Measurements from ENCODE around the gene SLC35F4. TPM values are rescaled to one million over a fixed set of nuclear protein-coding genes. Genes with fewer than 3 reads are reported as not detected.

Gene SLC35F4
- total RNA-seq, result 0.42 TPM in 1 of 2 replicates, not detected in the other
- polyA plus RNA-seq, result 0.10 TPM in 1 of 2 replicates, not detected in the other

DNA sequence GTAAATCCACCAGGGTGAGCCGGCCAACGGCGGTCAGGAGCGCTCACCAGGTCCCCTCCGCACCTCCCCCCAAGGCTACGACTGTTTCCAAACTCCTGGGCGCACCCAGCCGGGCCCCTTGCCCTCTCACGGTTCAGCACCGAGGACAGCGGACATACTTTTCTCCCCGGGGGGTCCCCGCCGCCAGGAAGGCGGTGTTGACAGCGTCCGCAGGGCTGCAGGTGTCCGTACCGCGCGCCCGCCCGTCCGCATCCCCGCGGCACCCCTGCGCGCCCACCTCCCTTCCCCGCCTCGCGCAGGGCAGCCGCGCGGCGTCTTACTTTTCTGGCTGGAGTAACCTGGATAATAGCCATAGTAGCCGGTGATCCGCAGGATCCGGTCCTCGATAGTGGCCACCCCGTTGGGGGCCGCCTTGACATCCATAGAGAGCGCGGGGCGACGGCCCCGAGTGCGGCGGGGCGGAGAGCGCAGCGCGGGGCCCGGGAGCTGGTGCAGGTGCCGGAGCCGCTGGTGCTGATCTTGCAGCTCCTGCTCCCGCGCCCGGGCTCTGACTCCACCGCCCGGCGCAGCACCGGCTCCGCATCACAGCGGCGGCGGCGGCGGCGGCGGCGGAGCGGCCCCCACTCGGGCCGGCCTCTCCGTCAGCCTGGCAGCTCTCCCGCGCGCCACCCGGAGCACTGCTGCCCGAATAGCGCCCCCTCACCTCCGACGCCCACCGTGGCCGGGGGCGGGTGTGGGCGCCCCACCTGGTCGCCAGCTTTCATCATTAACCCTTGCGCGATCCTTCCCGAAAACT is at the start of gene SLC35F4:
SLC35F4 (minus strand) TSS at position 690 of the 796 bp plus-strand sequence.
- DNase-seq (ENCODE audit: low read depth in 1 of 2, low spot score in 1 of 2), result peak; percentile 33 to 88
- Histone ChIP-seq H3K36me3 (no peaks in the 10 kb centered on the region), H3K4me1 (ENCODE audit: low read depth) (peaks cover 6% of the 10 kb centered on the region), H3K4me3 (peak within 1 kb of the TSS; percentile 20), H3K27ac (no peak within 1 kb of the TSS), H3K9me3 (ENCODE audit: low read depth) (no peaks in the 10 kb centered on the region), H3K27me3 (peaks cover 71% of the 10 kb centered on the region)
- TF ChIP-seq, protein P1, sequence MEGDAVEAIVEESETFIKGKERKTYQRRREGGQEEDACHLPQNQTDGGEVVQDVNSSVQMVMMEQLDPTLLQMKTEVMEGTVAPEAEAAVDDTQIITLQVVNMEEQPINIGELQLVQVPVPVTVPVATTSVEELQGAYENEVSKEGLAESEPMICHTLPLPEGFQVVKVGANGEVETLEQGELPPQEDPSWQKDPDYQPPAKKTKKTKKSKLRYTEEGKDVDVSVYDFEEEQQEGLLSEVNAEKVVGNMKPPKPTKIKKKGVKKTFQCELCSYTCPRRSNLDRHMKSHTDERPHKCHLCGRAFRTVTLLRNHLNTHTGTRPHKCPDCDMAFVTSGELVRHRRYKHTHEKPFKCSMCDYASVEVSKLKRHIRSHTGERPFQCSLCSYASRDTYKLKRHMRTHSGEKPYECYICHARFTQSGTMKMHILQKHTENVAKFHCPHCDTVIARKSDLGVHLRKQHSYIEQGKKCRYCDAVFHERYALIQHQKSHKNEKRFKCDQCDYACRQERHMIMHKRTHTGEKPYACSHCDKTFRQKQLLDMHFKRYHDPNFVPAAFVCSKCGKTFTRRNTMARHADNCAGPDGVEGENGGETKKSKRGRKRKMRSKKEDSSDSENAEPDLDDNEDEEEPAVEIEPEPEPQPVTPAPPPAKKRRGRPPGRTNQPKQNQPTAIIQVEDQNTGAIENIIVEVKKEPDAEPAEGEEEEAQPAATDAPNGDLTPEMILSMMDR (IDR thresholded peaks at IDR 0.05; ENCODE audit: low read depth, low read length), result no peak

DNA sequence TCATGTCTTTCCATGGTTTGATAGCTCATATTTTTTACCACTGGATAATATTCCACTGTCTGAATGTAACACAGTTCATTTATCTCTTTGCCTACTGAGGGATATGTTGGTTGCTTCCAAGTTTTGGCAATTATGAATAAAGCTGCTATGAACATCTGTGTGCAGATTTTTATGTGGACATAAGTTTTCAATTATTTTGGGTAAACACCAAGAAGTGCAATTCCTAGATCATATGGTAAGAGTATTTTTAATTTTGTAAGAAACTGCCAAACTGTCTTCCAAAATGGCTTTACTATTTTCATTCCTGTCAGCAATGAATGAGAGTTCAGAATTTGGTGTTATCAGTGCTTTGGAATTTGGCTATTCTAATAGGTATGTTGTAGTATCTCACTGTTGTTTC is 43.7 kb upstream of the SLC35F4 start:
- TF ChIP-seq, protein P1 (IDR thresholded peaks at IDR 0.05; ENCODE audit: low read depth, low read length), result no peak
- H3K4me3 ChIP-seq, result no peak overlapping the region
- no peaks in the 10 kb centered on the region for H3K27me3 ChIP-seq
- no peak for DNase-seq (ENCODE audit: low read depth in 1 of 2, low spot score in 1 of 2)
- H3K36me3 ChIP-seq, result no peaks in the 10 kb centered on the region
- no peak overlapping the region for H3K27ac ChIP-seq
- H3K4me1 ChIP-seq (ENCODE audit: low read depth), result no peaks in the 10 kb centered on the region
- H3K9me3 ChIP-seq (ENCODE audit: low read depth), result no peaks in the 10 kb centered on the region

DNA sequence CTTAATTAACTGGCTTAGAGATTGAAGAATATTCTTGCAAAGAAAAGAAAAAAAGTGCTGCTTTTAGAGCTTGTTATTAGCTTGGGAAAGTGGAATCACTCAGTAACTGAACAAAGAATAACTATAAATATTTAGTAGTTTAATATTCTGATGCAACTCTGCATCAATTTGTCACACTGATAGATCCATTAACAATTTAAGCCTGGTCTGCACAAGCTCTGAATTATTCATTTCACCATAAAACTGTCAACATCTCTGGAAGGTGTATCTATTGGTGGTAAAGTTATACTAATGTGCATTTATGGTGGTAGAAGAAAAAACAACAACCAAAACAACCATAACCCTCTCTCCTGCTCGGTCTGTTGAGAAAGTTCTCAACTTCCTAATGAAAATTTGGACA is 38.1 kb upstream of the SLC35F4 start:
- Histone ChIP-seq H3K27ac (no peak overlapping the region), H3K9me3 (ENCODE audit: low read depth) (no peaks in the 10 kb centered on the region), H3K4me1 (ENCODE audit: low read depth) (no peaks in the 10 kb centered on the region), H3K36me3 (no peaks in the 10 kb centered on the region), H3K27me3 (no peaks in the 10 kb centered on the region), H3K4me3 (no peak overlapping the region)
- TF ChIP-seq, protein P1 (IDR thresholded peaks at IDR 0.05; ENCODE audit: low read depth, low read length), result no peak
- DNase-seq (ENCODE audit: low read depth in 1 of 2, low spot score in 1 of 2), result no peak

DNA sequence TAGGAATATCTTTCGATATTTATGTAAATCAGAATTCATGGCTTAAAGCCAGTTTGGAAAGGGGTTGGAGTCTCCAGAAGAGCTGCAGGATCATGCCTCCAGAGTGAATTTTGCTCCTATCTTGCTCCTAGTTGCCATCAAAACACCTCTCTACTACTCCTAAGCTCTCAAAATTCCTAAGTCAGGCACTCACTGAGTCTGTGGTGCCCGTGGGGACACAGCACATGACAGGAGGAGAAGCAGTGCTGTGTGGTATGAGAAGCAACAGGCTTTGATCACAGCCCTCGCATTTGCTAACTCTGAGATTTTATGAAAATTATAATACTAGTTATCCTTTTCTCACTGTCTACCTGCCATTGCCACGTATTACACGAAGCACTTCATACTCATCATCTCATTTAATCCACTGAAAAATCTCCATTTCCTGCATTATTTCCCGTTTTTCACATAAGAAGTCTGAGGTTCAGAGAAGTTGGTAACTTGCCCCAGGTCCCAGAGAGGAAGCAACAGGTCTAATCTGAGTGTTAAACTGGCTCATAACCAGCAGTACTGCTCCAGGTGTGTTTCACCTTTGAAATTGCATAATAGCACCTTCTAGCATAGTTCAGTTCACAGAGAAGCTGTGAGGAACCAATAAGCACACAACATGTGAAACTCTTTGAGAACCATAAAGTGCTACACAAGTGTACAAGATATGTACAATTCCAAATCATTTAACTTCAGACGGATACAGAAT is 33.1 kb upstream of the SLC35F4 start:
- TF ChIP-seq, protein P1 (IDR thresholded peaks at IDR 0.05; ENCODE audit: low read depth, low read length), result no peak
- Histone ChIP-seq H3K4me1 (ENCODE audit: low read depth) (no peaks in the 10 kb centered on the region), H3K36me3 (no peaks in the 10 kb centered on the region), H3K4me3 (no peak overlapping the region), H3K9me3 (ENCODE audit: low read depth) (no peaks in the 10 kb centered on the region), H3K27me3 (no peaks in the 10 kb centered on the region), H3K27ac (no peak overlapping the region)
- no peak for DNase-seq (ENCODE audit: low read depth in 1 of 2, low spot score in 1 of 2)

DNA sequence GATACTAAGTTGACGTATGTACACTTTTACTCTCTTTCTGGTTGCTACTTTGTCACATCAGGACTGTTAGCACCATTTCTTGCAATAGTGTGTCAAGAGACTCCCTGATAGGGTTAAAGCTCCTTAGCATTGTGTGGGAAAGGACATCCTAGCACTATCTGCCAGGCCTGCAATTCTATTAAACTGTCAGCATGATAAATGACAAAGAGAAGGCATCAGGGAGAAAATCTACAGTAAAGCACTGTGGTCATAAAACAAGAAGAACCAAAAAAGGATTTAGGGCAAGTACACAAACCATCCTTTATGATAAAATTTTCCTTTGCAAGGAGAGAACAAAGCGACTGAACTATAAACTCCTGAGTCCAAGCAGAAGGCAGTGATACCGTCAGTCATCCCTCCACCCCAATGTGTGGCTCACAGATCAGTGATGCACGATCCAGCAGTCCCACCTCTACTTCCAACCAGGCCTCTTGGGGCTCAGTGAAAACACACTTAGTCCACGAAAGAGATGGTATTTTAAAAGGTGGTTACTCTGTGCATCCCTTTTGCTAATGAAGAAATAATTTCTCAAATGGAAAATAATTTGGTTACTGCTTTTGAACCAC is 31.4 kb upstream of the SLC35F4 start:
- DNase-seq (ENCODE audit: low read depth in 1 of 2, low spot score in 1 of 2), result no peak
- Histone ChIP-seq H3K27ac (no peak overlapping the region), H3K4me1 (ENCODE audit: low read depth) (no peaks in the 10 kb centered on the region), H3K4me3 (no peak overlapping the region), H3K9me3 (ENCODE audit: low read depth) (no peaks in the 10 kb centered on the region), H3K27me3 (no peaks in the 10 kb centered on the region), H3K36me3 (no peaks in the 10 kb centered on the region)
- TF ChIP-seq, protein P1 (IDR thresholded peaks at IDR 0.05; ENCODE audit: low read depth, low read length), result no peak
